Skeletal muscle satellite cell (primary cell): ENCODE results near the gene C11orf86.
"Not testable (repeated sequence)": the region's sequence is repeated elsewhere in the genome, so short reads cannot be mapped to it uniquely, and the experiment has no call there.

ENCODE experiments used
- H3K27me3 ChIP-seq: 2 replicates; pipeline ENCODE4 v1.7.0; 2013; ENCODE audit warnings: low read length; ENCODE audit not compliant: control insufficient read depth, insufficient read depth
- H3K36me3 ChIP-seq: 2 replicates; pipeline ENCODE4 v1.7.0; 2013; ENCODE audit warnings: mild to moderate bottlenecking, control low read depth, low read length; ENCODE audit not compliant: insufficient read depth
- H3K4me1 ChIP-seq: 2 replicates; pipeline ENCODE4 v1.7.0; 2013; ENCODE audit warnings: low read length; ENCODE audit not compliant: control insufficient read depth, insufficient read depth
- H3K4me2 ChIP-seq: 2 replicates; pipeline ENCODE4 v1.7.0; 2013; ENCODE audit warnings: mild to moderate bottlenecking, low read length
- H3K4me3 ChIP-seq: 2 replicates; pipeline ENCODE4 v1.7.0; 2013; ENCODE audit warnings: low read length
- H3K9ac ChIP-seq: 2 replicates; pipeline ENCODE4 v1.7.0; 2013; ENCODE audit warnings: mild to moderate bottlenecking, low read depth, low read length, moderate library complexity
- H3K9me3 ChIP-seq: replicated peaks from 2 replicates; pipeline ENCODE4 v1.7.0; 2013; ENCODE audit warnings: mild to moderate bottlenecking, control low read depth, low read length

Gene C11orf86

GRCh38 chr11:67001332-67001731 is 26.2 kb downstream of the C11orf86 start:
- no peaks in the 10 kb centered on the region for H3K27me3 ChIP-seq
- no peak overlapping the region for H3K9ac ChIP-seq
- H3K36me3 ChIP-seq: no peaks in the 10 kb centered on the region

GRCh38 chr11:67002297-67002913 is 27.3 kb downstream of the C11orf86 start:
- Histone ChIP-seq H3K27me3 (no peaks in the 10 kb centered on the region), H3K9ac (no peak overlapping the region), H3K9me3 (no peaks in the 10 kb centered on the region)

More at GRCh38 chr11:67001332-67001731, 26.2 kb downstream of the C11orf86 start:
- peaks cover 10% of the 10 kb centered on the region for H3K4me1 ChIP-seq
- H3K9me3 ChIP-seq: no peaks in the 10 kb centered on the region
- no peak overlapping the region for H3K4me3 ChIP-seq
- H3K4me2 ChIP-seq: no peak overlapping the region

GRCh38 chr11:67002921-67003411 is 27.9 kb downstream of the C11orf86 start:
- Histone ChIP-seq H3K9ac (no peak overlapping the region), H3K27me3 (no peaks in the 10 kb centered on the region), H3K4me1 (no peaks in the 10 kb centered on the region), H3K36me3 (no peaks in the 10 kb centered on the region), H3K4me3 (no peak overlapping the region), H3K4me2 (no peak overlapping the region), H3K9me3 (no peaks in the 10 kb centered on the region)

More at GRCh38 chr11:67002297-67002913, 27.3 kb downstream of the C11orf86 start:
- Histone ChIP-seq H3K4me2 (no peak overlapping the region), H3K36me3 (no peaks in the 10 kb centered on the region), H3K4me3 (no peak overlapping the region), H3K4me1 (peaks cover under 1% of the 10 kb centered on the region)

DNA sequence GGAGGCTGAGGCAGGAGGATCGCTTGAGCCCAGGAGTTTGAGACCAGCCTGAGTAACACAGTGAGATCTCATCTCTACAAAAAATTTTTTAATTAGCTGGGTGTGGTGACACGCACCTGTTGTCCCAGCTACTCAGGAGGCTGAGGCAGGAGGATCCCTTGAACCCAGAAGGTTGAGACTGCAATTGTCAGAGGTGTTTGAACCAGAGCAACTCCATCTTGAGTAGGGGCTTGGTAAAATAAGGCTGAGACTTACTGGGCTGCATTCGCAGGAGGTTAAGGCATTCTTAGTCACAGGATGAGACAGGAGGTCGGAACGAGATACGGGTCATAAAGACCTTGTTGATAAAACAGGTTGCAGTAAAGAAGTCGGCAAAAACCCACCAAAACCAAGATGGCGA is 30.1 kb downstream of the C11orf86 start:
- not testable (repeated sequence) for H3K9ac ChIP-seq, H3K4me2 ChIP-seq, H3K4me3 ChIP-seq, H3K36me3 ChIP-seq, H3K27me3 ChIP-seq, H3K9me3 ChIP-seq, H3K4me1 ChIP-seq

GRCh38 chr11:67006029-67006884 is 31.2 kb downstream of the C11orf86 start:
- H3K4me1 ChIP-seq: no peaks in the 10 kb centered on the region
- no peaks in the 10 kb centered on the region for H3K9me3 ChIP-seq
- H3K4me2 ChIP-seq: no peak overlapping the region
- H3K36me3 ChIP-seq: no peaks in the 10 kb centered on the region
- no peak overlapping the region for H3K4me3 ChIP-seq
- no peaks in the 10 kb centered on the region for H3K27me3 ChIP-seq
- no peak overlapping the region for H3K9ac ChIP-seq

DNA sequence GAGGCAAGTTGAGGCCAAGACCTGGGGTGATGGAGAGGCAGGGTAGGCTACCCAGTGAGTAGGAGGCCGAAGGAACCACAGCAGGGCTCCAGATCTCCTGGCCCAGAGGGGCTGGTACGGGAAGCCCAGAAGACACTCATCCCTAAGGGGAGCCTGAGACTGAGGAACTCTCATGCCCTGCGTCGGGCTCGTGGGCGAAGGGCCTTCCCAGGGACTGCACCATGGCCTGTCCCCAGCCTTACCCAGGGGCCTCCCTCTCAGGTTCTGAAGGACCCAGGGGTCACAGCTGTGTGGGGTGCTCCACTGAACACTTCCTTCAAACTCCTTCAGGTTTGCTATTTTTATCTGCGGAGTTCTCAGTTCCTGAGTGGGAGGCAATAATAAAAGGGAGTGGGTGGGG is 32.0 kb downstream of the C11orf86 start:
- no peak overlapping the region for H3K9ac ChIP-seq
- no peaks in the 10 kb centered on the region for H3K36me3 ChIP-seq
- H3K4me3 ChIP-seq: no peak overlapping the region
- no peaks in the 10 kb centered on the region for H3K4me1 ChIP-seq
- no peak overlapping the region for H3K4me2 ChIP-seq
- no peaks in the 10 kb centered on the region for H3K27me3 ChIP-seq
- no peaks in the 10 kb centered on the region for H3K9me3 ChIP-seq

- H3K27me3 ChIP-seq: no peaks in the 10 kb centered on the region
- H3K4me1 ChIP-seq: no peaks in the 10 kb centered on the region
- no peak overlapping the region for H3K4me3 ChIP-seq
- H3K9ac ChIP-seq: no peak overlapping the region
- no peaks in the 10 kb centered on the region for H3K36me3 ChIP-seq
- no peak overlapping the region for H3K4me2 ChIP-seq
- no peaks in the 10 kb centered on the region for H3K9me3 ChIP-seq
Observed at GRCh38 chr11:67010296-67010905, 35.3 kb downstream of the C11orf86 start.

GRCh38 chr11:67013511-67014045 is 38.5 kb downstream of the C11orf86 start:
- Histone ChIP-seq H3K9me3 (no peaks in the 10 kb centered on the region), H3K36me3 (no peaks in the 10 kb centered on the region), H3K4me1 (no peaks in the 10 kb centered on the region), H3K4me2 (no peak overlapping the region), H3K9ac (no peak overlapping the region), H3K27me3 (no peaks in the 10 kb centered on the region), H3K4me3 (no peak overlapping the region)

GRCh38 chr11:67014343-67014742 is 39.2 kb downstream of the C11orf86 start:
- Histone ChIP-seq H3K4me3 (no peak overlapping the region), H3K36me3 (no peaks in the 10 kb centered on the region), H3K4me1 (no peaks in the 10 kb centered on the region), H3K9me3 (no peaks in the 10 kb centered on the region), H3K4me2 (no peak overlapping the region), H3K9ac (no peak overlapping the region), H3K27me3 (no peaks in the 10 kb centered on the region)

DNA sequence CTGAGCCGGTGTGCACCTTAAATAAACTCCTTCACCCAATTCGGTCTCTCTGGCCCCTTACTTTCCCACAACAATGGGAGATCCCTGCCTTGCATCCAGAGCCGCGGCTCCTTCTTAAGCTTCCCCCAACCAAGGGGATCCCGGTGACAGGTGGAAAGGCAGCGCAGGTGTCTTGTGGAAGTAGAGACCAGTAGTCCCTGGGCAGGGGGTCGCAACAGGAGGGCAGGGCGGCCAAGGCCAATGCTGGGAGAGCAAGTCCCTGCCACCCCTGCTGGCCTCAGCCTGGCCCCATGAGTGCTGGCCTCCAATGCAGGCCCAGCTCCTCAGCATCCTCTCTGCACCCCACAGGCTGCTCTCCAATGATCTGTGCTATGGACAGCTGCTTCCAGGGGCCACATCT is 39.9 kb downstream of the C11orf86 start:
- no peaks in the 10 kb centered on the region for H3K4me1 ChIP-seq
- H3K4me3 ChIP-seq: no peak overlapping the region
- no peak overlapping the region for H3K4me2 ChIP-seq
- H3K9me3 ChIP-seq: no peaks in the 10 kb centered on the region
- no peaks in the 10 kb centered on the region for H3K36me3 ChIP-seq
- no peaks in the 10 kb centered on the region for H3K27me3 ChIP-seq
- H3K9ac ChIP-seq: no peak overlapping the region

GRCh38 chr11:67016550-67016949 is 41.4 kb downstream of the C11orf86 start:
- H3K4me3 ChIP-seq: no peak overlapping the region
- no peaks in the 10 kb centered on the region for H3K27me3 ChIP-seq
- H3K9me3 ChIP-seq: no peaks in the 10 kb centered on the region
- H3K36me3 ChIP-seq: no peaks in the 10 kb centered on the region
- no peaks in the 10 kb centered on the region for H3K4me1 ChIP-seq
- no peak overlapping the region for H3K9ac ChIP-seq
- no peak overlapping the region for H3K4me2 ChIP-seq
